ENCODE data around the gene TGFBR1.

The TGFBR1 gene

GRCh38 chr9:99138424-99139284 lies 33.7 kb downstream of the TGFBR1 start:
- no peak for DNase-seq

- DNase-seq, result no peak
Measured at GRCh38 chr9:99139868-99140267, 35.0 kb downstream of the TGFBR1 start.

- DNase-seq, result peak; percentile 56
Measured at GRCh38 chr9:99140685-99141314, 35.9 kb downstream of the TGFBR1 start.

- no peak for DNase-seq
Measured at GRCh38 chr9:99141849-99142248, 36.9 kb downstream of the TGFBR1 start.

GRCh38 chr9:99142275-99142674 lies 37.4 kb downstream of the TGFBR1 start:
- no peak for DNase-seq

GRCh38 chr9:99143655-99144054 lies 38.7 kb downstream of the TGFBR1 start:
- DNase-seq, result no peak

GRCh38 chr9:99144966-99145365 lies 40.1 kb downstream of the TGFBR1 start:
- DNase-seq, result no peak

GRCh38 chr9:99146574-99146973 lies 41.7 kb downstream of the TGFBR1 start:
- no peak for DNase-seq

- DNase-seq, result no peak
Measured at GRCh38 chr9:99147177-99147576, 42.3 kb downstream of the TGFBR1 start.

- DNase-seq, result no peak
Measured at GRCh38 chr9:99150451-99151171, 45.7 kb downstream of the TGFBR1 start.

GRCh38 chr9:99154356-99154755 lies 49.4 kb downstream of the TGFBR1 start:
- no peak for DNase-seq

- DNase-seq, result no peak
Measured at GRCh38 chr9:99155736-99156135, 50.8 kb downstream of the TGFBR1 start.

GRCh38 chr9:99158629-99159028 lies 53.7 kb downstream of the TGFBR1 start:
- no peak for DNase-seq

- no peak for DNase-seq
Measured at GRCh38 chr9:99160173-99160572, 55.3 kb downstream of the TGFBR1 start.

GRCh38 chr9:99162759-99163364 lies 57.9 kb downstream of the TGFBR1 start:
- peak; percentile 61 for DNase-seq

GRCh38 chr9:99166149-99166548 lies 61.2 kb downstream of the TGFBR1 start:
- no peak for DNase-seq

GRCh38 chr9:99167119-99167518 lies 62.2 kb downstream of the TGFBR1 start:
- DNase-seq, result no peak

- no peak for DNase-seq
Measured at GRCh38 chr9:99167694-99168093, 62.8 kb downstream of the TGFBR1 start.

- DNase-seq, result no peak
Measured at GRCh38 chr9:99169086-99169485, 64.2 kb downstream of the TGFBR1 start.

- DNase-seq, result peak; percentile 88
Measured at GRCh38 chr9:99169982-99170761, 65.3 kb downstream of the TGFBR1 start.

GRCh38 chr9:99171225-99172123 lies 66.6 kb downstream of the TGFBR1 start:
- DNase-seq, result peak; percentile 57
